ENCODE results near the gene CDC25B. TPM values are rescaled to one million over a fixed set of nuclear protein-coding genes. Genes with fewer than 3 reads are reported as not detected.

Gene CDC25B
- total RNA-seq, 1 experiment from 2014 or later: 223 TPM

- Histone ChIP-seq H3K79me2 (ENCODE audit: insufficient read depth, low read length) (no peaks in the 10 kb centered on the region), H3K4me1 (ENCODE audit: control insufficient read depth in 1 of 2, insufficient read depth in 2 of 2, low read length in 2 of 2) (peaks cover 0 to 7% of the 10 kb centered on the region in 2 experiments; a peak in 3 of 4 replicates), H3K36me3 (ENCODE audit: control insufficient read depth in 1 of 2, insufficient read depth in 2 of 2, low read length in 2 of 2) (no peaks in the 10 kb centered on the region), H2AFZ (ENCODE audit: low read depth, low read length, poor library complexity, severe bottlenecking) (no peak overlapping the region), H3K4me2 (ENCODE audit: low read length) (no peak overlapping the region), H3K27ac (ENCODE audit: low read depth, low read length) (no peak overlapping the region), H3K4me3 (replicated peaks in 1 of 2; ENCODE audit: low read depth in 1 of 2, low read length in 2 of 2) (no peak overlapping the region), H3K9me3 (ENCODE audit: control insufficient read depth in 1 of 2, insufficient read depth in 1 of 2, low read depth in 1 of 2, low read length in 2 of 2) (peaks cover 0 to 4% of the 10 kb centered on the region in 2 experiments; a peak in 1 of 4 replicates), H3K9ac (ENCODE audit: low read length) (no peak overlapping the region), H3K9me2 (ENCODE audit: insufficient read depth) (no peaks in the 10 kb centered on the region), H3K27me3 (ENCODE audit: insufficient read depth, low read length) (no peaks in the 10 kb centered on the region), H4K20me1 (ENCODE audit: insufficient read depth) (no peaks in the 10 kb centered on the region)
- CTCF ChIA-PET: interaction anchor here (0.8 kb wide), 1 partner anchor 41 kb away, joined by 3 read pairs; no protein-coding TSS in a partner anchor
- intact Hi-C loops (cut with micrococcal nuclease): no loop called here
- POLR2A ChIA-PET: no interaction called here
- no peak for DNase-seq (ENCODE audit: low read depth, low spot score)
- no TSS peak for BruUV-seq (replicated peaks)
- TF ChIP-seq YY1 (IDR thresholded peaks at IDR 0.05; ENCODE audit: extremely low read depth, insufficient replicate concordance, low read depth, low read length) (no peak), RAD21 (IDR thresholded peaks at IDR 0.05; ENCODE audit: low read depth) (no peak), JUND (IDR thresholded peaks at IDR 0.05) (no peak), CBX3 (IDR thresholded peaks at IDR 0.05; ENCODE audit: low read depth) (no peak), EZH2 (IDR thresholded peaks at IDR 0.05) (no peak), TCF7L2 (IDR thresholded peaks at IDR 0.05; ENCODE audit: borderline replicate concordance, extremely low read depth, insufficient read depth, insufficient read length) (no peak), MAX (IDR thresholded peaks at IDR 0.05) (no peak), SRF (IDR thresholded peaks at IDR 0.05; ENCODE audit: low read depth) (no peak), ZBTB33 (IDR thresholded peaks at IDR 0.05; ENCODE audit: extremely low read depth, insufficient replicate concordance, low read length) (no peak), CEBPB (IDR thresholded peaks at IDR 0.05; ENCODE audit: low read depth) (no peak), POLR2AphosphoS5 (IDR thresholded peaks at IDR 0.05; ENCODE audit: low read depth, low read length) (no peak), POLR2A (IDR thresholded peaks at IDR 0.05; ENCODE audit: borderline replicate concordance, extremely low read depth, insufficient read depth, insufficient read length) (no peak)
- RAD21 ChIA-PET (ENCODE audit: low non-redundant PET in 1 of 2, low total read pairs in 2 of 2, uncharacterized antibody in 2 of 2, unreplicated experiment in 2 of 2): no interaction called here
- ATAC-seq: no peak
Measured at GRCh38 chr20:3777381-3777715, 18.8 kb upstream of the CDC25B start.

Data from HCT116 (cell line).